GM10266 (cell line): ENCODE data around the gene PACS1.

Experiments used
- DNase-seq: peaks from one replicate; pipeline ENCODE4 v3.0.0; 2012; ENCODE audit errors: extremely low spot score
- TF ChIP-seq, protein P1 (sequence below): IDR thresholded peaks from 2 replicates; pipeline ENCODE4 v1.5.1; 2012; ENCODE audit warnings: mild to moderate bottlenecking, low read depth; ENCODE audit not compliant: control insufficient read depth, insufficient read depth; ENCODE audit errors: missing control alignments

PACS1 gene

DNA sequence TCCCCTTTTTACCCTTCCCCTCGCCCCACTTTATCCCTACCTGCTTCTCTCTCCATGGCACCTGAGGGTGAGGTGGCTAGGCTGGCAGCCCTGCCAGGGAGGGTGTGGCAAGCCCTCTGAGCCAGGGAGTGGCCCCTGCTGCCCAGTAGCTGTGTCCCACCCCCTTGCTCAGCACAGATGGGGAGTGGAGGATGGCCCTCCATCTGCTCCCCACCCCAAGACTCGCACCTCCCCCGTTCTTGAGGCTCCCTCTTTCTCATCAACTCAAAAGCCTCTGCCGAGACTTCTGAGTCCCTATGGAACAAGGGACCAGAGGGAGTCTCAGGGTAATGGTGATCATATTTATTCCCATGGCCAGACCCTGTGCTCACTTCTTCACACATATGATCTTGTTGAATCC, 223.3 kb downstream of the PACS1 start:
- TF ChIP-seq, protein P1, sequence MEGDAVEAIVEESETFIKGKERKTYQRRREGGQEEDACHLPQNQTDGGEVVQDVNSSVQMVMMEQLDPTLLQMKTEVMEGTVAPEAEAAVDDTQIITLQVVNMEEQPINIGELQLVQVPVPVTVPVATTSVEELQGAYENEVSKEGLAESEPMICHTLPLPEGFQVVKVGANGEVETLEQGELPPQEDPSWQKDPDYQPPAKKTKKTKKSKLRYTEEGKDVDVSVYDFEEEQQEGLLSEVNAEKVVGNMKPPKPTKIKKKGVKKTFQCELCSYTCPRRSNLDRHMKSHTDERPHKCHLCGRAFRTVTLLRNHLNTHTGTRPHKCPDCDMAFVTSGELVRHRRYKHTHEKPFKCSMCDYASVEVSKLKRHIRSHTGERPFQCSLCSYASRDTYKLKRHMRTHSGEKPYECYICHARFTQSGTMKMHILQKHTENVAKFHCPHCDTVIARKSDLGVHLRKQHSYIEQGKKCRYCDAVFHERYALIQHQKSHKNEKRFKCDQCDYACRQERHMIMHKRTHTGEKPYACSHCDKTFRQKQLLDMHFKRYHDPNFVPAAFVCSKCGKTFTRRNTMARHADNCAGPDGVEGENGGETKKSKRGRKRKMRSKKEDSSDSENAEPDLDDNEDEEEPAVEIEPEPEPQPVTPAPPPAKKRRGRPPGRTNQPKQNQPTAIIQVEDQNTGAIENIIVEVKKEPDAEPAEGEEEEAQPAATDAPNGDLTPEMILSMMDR: no peak
- no peak for DNase-seq

DNA sequence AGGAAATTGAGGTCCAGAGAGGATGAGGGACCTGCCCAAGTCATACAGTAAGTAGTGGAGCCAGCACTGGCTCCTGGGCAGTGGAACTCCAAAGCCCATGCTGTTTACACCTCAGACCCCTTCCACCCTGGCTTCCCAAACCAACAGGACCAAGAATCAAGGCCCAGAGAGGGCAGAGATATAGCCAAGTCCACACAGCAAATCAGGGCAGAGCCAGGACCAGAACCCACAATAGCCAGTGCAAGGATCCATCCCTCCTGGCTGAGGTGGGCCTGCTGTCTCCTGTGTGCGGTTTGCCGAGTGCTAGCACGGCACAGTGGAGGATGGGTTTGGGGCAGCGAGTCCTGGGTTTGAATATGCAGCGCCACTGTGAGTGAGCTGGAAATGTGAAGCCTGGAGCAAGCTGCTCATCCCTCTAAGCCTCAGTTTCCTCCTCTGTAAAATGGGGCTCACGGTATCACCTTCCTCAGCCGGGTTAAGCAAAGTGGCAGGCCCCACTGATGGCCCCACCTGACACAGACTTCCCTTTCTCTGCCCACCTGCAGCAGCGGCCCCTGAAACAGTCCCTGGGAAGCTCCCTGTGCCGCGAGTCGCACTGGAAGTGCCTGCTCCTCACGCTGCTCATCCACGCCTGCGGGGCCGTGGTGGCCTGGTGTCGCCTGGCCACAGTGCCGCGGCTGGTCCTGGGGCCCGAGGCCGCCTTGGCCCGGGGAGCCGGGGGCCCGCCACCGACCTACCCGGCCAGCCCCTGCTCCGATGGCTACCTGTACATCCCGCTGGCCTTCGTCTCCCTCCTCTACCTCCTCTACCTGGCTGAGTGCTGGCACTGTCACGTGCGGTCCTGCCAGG, 223.9 kb downstream of the PACS1 start:
- DNase-seq: no peak
- TF ChIP-seq, protein P1: no peak
